Ishikawa (cell line): ENCODE data around the gene WDTC1.
A peak's percentile ranks its signal among the peaks of the same experiment; 100 is the strongest.

Source experiments
- CEBPB ChIP-seq: IDR thresholded peaks from 2 replicates; pipeline ENCODE4 v1.6.1; 2012
- CREB1 ChIP-seq: IDR thresholded peaks from 2 replicates; pipeline ENCODE4 v1.6.1; 2012; ENCODE audit warnings: low read depth
- EGR1 ChIP-seq: IDR thresholded peaks from 2 replicates; pipeline ENCODE4 v1.6.1; 2012
- EP300 ChIP-seq: IDR thresholded peaks from 2 replicates; pipeline ENCODE4 v1.6.1; 2012; ENCODE audit warnings: borderline replicate concordance
- FOXM1 ChIP-seq: IDR thresholded peaks from 2 replicates; pipeline ENCODE4 v1.6.1; 2012; ENCODE audit warnings: low read depth, borderline replicate concordance
- NFIC ChIP-seq: IDR thresholded peaks from 2 replicates; pipeline ENCODE4 v1.6.1; 2012
- RAD21 ChIP-seq: IDR thresholded peaks from 2 replicates; pipeline ENCODE4 v1.6.1; 2012; ENCODE audit warnings: low read depth
- TAF1 ChIP-seq: IDR thresholded peaks from 2 replicates; pipeline ENCODE4 v1.6.1; 2012; ENCODE audit warnings: low read depth, mild to moderate bottlenecking
- TCF12 ChIP-seq: IDR thresholded peaks from 2 replicates; pipeline ENCODE4 v1.6.1; 2012; ENCODE audit warnings: low read depth
- TEAD4 ChIP-seq: IDR thresholded peaks from 2 replicates; pipeline ENCODE4 v1.6.1; 2012
- YY1 ChIP-seq: IDR thresholded peaks from 2 replicates; pipeline ENCODE4 v1.6.1; 2012; ENCODE audit warnings: low read depth
- ZBTB7A ChIP-seq: IDR thresholded peaks from 2 replicates; pipeline ENCODE4 v1.6.1; 2012; ENCODE audit warnings: low read depth
- TF ChIP-seq, protein P1 (sequence below): IDR thresholded peaks from 2 replicates; pipeline ENCODE4 v1.6.1; 2012
- TF ChIP-seq, protein P2 (sequence below): IDR thresholded peaks from 2 replicates; pipeline ENCODE4 v1.6.1; 2012
- TF ChIP-seq, protein P3 (sequence below): IDR thresholded peaks from 2 replicates; pipeline ENCODE4 v1.6.1; 2012; ENCODE audit warnings: low read depth, mild to moderate bottlenecking

The WDTC1 gene

DNA sequence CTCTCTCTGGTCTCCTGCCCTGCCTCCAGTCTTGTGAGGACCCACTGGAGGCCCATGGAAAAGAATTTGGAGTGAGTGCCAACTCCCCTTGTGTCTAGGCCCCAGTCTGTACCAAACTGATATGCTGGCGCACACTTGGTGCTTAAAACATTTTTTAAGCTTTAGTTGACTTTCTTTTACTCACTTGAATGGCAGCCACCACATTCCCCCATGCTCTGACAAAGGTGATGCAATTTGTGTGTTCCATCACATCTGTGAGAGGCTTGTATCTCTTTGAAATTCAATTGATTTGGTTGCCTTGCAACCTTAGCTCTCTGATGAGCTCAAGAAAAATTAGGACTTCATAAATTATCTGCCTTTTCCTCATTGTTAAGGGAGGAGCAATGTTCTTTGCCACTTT lies 30.5 kb upstream of the WDTC1 start:
- no peak for TF ChIP-seq CEBPB
- no peak for TF ChIP-seq EGR1
- TF ChIP-seq ZBTB7A: no peak
- no peak for TF ChIP-seq CREB1
- no peak for TF ChIP-seq RAD21
- no peak for TF ChIP-seq TEAD4
- no peak for TF ChIP-seq TCF12
- TF ChIP-seq, protein P1, sequence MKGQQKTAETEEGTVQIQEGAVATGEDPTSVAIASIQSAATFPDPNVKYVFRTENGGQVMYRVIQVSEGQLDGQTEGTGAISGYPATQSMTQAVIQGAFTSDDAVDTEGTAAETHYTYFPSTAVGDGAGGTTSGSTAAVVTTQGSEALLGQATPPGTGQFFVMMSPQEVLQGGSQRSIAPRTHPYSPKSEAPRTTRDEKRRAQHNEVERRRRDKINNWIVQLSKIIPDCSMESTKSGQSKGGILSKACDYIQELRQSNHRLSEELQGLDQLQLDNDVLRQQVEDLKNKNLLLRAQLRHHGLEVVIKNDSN: no peak
- no peak for TF ChIP-seq YY1

DNA sequence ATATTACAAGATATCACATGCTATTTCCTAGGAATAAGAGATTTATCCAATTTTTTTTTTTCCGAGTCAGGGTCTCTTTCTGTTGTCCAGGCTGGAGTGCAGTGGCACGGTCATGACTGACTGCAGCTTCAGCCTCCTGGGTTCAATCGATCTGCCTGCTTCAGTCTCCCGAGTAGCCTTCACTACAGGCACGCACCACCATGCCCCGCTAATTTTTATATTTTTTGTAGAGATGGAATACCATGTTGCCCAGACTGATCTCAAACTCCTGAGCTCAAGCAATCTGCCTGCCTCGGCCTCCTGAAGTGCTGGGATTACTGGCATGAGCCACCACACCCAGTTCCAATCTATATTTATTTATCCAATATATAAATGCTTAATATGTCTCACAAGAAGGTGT lies 18.0 kb upstream of the WDTC1 start:
- TF ChIP-seq, protein P1: no peak
- TF ChIP-seq, protein P2, sequence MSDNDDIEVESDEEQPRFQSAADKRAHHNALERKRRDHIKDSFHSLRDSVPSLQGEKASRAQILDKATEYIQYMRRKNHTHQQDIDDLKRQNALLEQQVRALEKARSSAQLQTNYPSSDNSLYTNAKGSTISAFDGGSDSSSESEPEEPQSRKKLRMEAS: no peak
- no peak for TF ChIP-seq EGR1
- TF ChIP-seq FOXM1: no peak
- TF ChIP-seq RAD21: no peak
- TF ChIP-seq TAF1: no peak
- TF ChIP-seq TEAD4: no peak
- TF ChIP-seq CREB1: no peak
- TF ChIP-seq YY1: no peak
- TF ChIP-seq NFIC: no peak
- no peak for TF ChIP-seq ZBTB7A
- TF ChIP-seq, protein P3, sequence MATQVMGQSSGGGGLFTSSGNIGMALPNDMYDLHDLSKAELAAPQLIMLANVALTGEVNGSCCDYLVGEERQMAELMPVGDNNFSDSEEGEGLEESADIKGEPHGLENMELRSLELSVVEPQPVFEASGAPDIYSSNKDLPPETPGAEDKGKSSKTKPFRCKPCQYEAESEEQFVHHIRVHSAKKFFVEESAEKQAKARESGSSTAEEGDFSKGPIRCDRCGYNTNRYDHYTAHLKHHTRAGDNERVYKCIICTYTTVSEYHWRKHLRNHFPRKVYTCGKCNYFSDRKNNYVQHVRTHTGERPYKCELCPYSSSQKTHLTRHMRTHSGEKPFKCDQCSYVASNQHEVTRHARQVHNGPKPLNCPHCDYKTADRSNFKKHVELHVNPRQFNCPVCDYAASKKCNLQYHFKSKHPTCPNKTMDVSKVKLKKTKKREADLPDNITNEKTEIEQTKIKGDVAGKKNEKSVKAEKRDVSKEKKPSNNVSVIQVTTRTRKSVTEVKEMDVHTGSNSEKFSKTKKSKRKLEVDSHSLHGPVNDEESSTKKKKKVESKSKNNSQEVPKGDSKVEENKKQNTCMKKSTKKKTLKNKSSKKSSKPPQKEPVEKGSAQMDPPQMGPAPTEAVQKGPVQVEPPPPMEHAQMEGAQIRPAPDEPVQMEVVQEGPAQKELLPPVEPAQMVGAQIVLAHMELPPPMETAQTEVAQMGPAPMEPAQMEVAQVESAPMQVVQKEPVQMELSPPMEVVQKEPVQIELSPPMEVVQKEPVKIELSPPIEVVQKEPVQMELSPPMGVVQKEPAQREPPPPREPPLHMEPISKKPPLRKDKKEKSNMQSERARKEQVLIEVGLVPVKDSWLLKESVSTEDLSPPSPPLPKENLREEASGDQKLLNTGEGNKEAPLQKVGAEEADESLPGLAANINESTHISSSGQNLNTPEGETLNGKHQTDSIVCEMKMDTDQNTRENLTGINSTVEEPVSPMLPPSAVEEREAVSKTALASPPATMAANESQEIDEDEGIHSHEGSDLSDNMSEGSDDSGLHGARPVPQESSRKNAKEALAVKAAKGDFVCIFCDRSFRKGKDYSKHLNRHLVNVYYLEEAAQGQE: no peak
- TF ChIP-seq EP300: no peak
- no peak for TF ChIP-seq TCF12
- TF ChIP-seq CEBPB: no peak

DNA sequence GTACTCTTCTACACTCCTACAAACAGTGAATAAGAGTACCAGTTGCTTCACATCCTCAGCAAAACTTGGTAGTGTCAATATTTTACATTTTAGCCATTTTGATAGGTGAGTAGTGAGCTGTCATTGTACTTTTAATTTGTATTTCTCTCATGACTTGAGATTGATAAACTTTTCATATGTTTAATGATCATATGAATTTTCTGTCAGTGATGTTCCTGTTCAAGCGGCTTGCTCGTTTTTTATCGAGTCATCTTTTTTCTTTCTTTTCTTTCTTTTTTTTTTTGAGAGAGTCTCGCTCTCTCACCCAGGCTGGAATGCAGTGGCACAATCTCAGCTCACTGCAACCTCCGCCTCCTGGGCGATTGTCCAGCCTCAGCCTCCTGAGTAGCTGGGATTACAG lies 17.0 kb upstream of the WDTC1 start:
- TF ChIP-seq CREB1 (no peak), EP300 (no peak), EGR1 (no peak), CEBPB (no peak), NFIC (no peak), FOXM1 (no peak), TAF1 (no peak)
- TF ChIP-seq, protein P1: no peak
- TF ChIP-seq, protein P2: no peak

DNA sequence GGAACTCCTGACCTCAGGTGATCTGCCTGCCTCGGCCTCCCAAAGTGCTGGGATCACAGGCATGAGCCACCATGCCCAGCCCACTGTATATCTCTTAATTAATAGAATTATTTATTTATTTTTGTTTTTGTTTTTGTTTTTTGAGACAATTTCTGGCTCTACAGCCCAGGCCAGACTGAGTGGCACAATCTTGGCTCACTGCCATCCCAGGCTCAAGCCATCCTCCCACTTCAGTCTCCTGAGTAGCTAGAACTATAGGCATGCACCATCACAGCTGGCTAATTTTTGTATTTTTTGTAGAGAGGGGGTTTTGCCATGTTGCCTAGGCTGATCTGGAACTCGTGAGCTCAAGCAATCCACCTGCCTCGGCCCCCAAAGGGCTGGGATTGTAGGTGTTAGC lies 15.7 kb upstream of the WDTC1 start:
- no peak for TF ChIP-seq ZBTB7A
- no peak for TF ChIP-seq TAF1
- peak; percentile 37; the same call in 1 of the 2 replicates for TF ChIP-seq NFIC
- no peak for TF ChIP-seq FOXM1

DNA sequence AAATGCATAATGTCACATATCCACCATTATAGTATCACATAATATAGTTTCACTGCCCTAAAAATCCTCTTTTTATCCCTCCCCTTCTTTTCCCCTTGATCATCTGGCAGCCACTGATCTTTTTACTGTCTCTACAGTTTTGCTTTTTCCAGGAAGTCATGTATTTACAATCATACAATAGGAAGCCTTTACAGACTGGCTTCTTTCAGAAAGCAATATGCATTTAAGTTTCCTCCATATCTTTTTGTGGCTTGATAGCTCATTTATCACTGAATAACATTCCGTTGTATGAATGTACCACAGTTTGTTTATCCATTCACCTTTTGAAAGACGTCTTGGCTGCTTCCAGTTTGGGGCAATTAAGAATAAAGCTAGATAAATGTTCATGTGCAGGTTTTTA lies 14.3 kb upstream of the WDTC1 start:
- no peak for TF ChIP-seq TCF12
- no peak for TF ChIP-seq ZBTB7A
- TF ChIP-seq, protein P3: no peak
- no peak for TF ChIP-seq TEAD4
- no peak for TF ChIP-seq EP300
- TF ChIP-seq RAD21: no peak

DNA sequence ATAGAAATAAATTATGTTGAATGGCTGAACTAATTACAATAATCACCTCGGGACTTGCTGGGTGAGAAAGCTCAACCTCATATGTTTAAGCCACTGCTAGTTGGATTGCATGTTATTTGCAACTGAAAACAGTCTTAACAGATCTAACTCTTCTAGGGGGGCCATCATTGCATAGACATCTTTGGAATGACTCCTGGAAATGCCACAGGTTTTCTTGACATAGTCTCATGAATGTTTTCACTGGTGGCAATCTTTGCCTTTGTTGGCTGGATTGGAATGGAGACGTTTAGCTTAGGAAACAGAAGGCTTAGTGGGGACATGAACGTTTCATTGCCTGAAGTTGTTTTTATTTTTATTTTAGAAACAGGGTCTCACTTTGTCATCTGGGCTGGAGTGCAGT lies 8.8 kb upstream of the WDTC1 start:
- no peak for TF ChIP-seq RAD21
- TF ChIP-seq NFIC: no peak
- TF ChIP-seq ZBTB7A: no peak
- no peak for TF ChIP-seq EP300
- no peak for TF ChIP-seq YY1
- TF ChIP-seq TCF12: no peak
- no peak for TF ChIP-seq TEAD4
- no peak for TF ChIP-seq CREB1
- TF ChIP-seq, protein P3: no peak
- TF ChIP-seq, protein P2: no peak
- no peak for TF ChIP-seq FOXM1
- TF ChIP-seq, protein P1: no peak
- no peak for TF ChIP-seq TAF1
- no peak for TF ChIP-seq EGR1
